Uterus (tissue), 4 donors: ENCODE measurements around the gene CYB561. TPM values are rescaled to one million over a fixed set of nuclear protein-coding genes. Genes with fewer than 3 reads are reported as not detected.
A peak's percentile ranks its signal among the peaks of the same experiment; 100 is the strongest.

Experiments
- DNase-seq, 2 donors: peaks; one replicate each; pipeline ENCODE4 v3.0.0-alpha.2; 2019 to 2020
- H3K27ac ChIP-seq, 2 donors: fragments of 200-600 bp; sonication (generic); 1 replicate in 1 of 2; 2 replicates in 1 of 2; pipeline ENCODE4 v1.5.1; 2016 to 2018
- H3K27me3 ChIP-seq, 2 donors: fragments of 200-600 bp; sonication (generic); one replicate each; pipeline ENCODE4 v1.5.1; 2018 to 2019; ENCODE audit warnings: control low read depth in 1 of 2
- H3K36me3 ChIP-seq, 2 donors: fragments of 200-600 bp; sonication (generic); one replicate each; pipeline ENCODE4 v1.5.1; 2019; ENCODE audit warnings: control low read depth in 1 of 2
- H3K4me1 ChIP-seq, 2 donors: fragments of 200-600 bp; sonication (generic); one replicate each; pipeline ENCODE4 v1.5.1; 2018 to 2019; ENCODE audit warnings: control low read depth in 1 of 2
- H3K4me3 ChIP-seq, 2 donors: fragments of 200-600 bp; sonication (generic); 1 replicate in 1 of 2; 2 replicates in 1 of 2; pipeline ENCODE4 v1.5.1; 2018 to 2019; ENCODE audit warnings: mild to moderate bottlenecking in 1 of 2
- H3K9me3 ChIP-seq, 2 donors: fragments of 200-600 bp; sonication (generic); one replicate each; pipeline ENCODE4 v1.5.1; 2019; ENCODE audit warnings: control low read depth in 1 of 2
- CTCF ChIP-seq, 4 experiments: fragments of 200-600 bp in 2 of 4; fragments of 450-650 bp in 2 of 4; sonication (generic) in 2 of 4; IDR thresholded peaks; one replicate each; pipeline ENCODE4 v1.5.1; 2016 to 2019; ENCODE audit warnings: antibody characterized with exemption in 4 of 4, mild to moderate bottlenecking in 2 of 4, moderate library complexity in 1 of 4
- POLR2A ChIP-seq, 2 donors: fragments of 450-650 bp; IDR thresholded peaks; one replicate each; pipeline ENCODE4 v1.6.1; 2016; ENCODE audit warnings: antibody characterized with exemption in 2 of 2, mild to moderate bottlenecking in 1 of 2, moderate library complexity in 1 of 2
- intact Hi-C: fragments of 100-400 bp; cut with DNase I; formaldehyde crosslinking; loops from one replicate; pipeline ENCODE4 v1.15.1; 2023; ENCODE audit warnings: low total_unique reads
- total RNA-seq, 4 donors: library from RNA; depleted of rRNA in 3 of 4; stranded (reverse); fragments of >200 nt in 3 of 4; gene quantifications; one replicate each; pipeline versions ENCODE4 v1.1.0 to v1.2.4, GENCODE V29; 2014 to 2023
- donor health status: DM: yes; HTN: yes; CAD: no.

Gene CYB561
- total RNA-seq, 4 donors from 2014 or later: 15.0 to 19.5 (median 16.5) TPM

GRCh38 chr17:63445065-63445464 lies 1.0 kb downstream of the CYB561 start:
- Histone ChIP-seq H3K36me3 (no peaks in the 10 kb centered on the region), H3K9me3 (no peaks in the 10 kb centered on the region), H3K27ac (peak overlapping the region in 1 of 2 donors; percentile 56), H3K4me1 (peaks cover 0 to 8% of the 10 kb centered on the region in 2 donors), H3K4me3 (no peak overlapping the region), H3K27me3 (no peaks in the 10 kb centered on the region)
- intact Hi-C loops: no loop called here
- no peak for DNase-seq
- TF ChIP-seq CTCF (IDR thresholded peaks at IDR 0.05): no peak
- no peak for TF ChIP-seq POLR2A (IDR thresholded peaks at IDR 0.05)

DNA sequence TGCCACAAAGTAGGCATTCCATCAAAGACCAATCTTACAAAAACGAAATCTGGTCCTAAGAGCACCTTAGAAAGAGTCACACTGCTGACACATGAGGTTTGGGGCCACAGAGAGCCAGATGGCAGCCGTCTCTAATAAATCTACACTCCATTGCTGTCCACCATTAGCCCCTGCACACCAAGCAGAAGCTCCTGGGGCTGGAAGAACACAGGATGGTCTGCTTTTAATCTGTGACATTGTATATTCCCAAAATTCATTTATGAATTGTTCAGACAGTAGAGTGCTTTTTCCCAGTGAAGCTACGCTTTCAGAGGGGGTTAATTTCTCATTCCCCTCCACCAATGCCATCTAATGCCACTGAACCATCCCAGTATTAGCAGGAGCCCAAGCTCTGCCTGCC lies 1.6 kb downstream of the CYB561 start:
- no peak overlapping the region for H3K4me3 ChIP-seq
- no peak for TF ChIP-seq CTCF (IDR thresholded peaks at IDR 0.05)
- no peak for TF ChIP-seq POLR2A (IDR thresholded peaks at IDR 0.05)
- DNase-seq: no peak
- no peaks in the 10 kb centered on the region for H3K9me3 ChIP-seq
- H3K36me3 ChIP-seq: no peaks in the 10 kb centered on the region
- H3K27ac ChIP-seq: no peak overlapping the region
- intact Hi-C loops: no loop called here
- H3K4me1 ChIP-seq: peaks cover 0 to 8% of the 10 kb centered on the region in 2 donors
- no peaks in the 10 kb centered on the region for H3K27me3 ChIP-seq

DNA sequence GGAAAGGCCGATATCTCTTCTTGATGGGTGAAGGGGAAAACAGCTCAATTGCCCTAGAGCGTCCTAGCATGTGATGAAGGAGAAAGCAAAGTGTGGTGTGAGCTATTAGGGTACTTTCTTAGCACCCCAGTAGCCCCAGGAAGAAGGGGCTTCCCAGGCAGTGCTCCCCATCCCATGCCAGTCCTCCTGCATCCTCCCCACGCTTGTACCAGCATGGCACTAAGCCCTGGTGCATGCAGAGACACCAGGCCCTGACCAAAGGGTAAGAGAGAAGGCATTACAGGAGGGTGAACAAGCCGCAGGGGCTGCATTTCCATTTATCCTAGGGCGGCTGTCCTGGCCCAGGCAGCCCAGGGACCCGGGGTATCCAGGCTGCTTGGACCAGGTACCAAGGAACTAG lies 3.1 kb downstream of the CYB561 start:
- no peak for DNase-seq
- no peaks in the 10 kb centered on the region for H3K9me3 ChIP-seq
- H3K4me1 ChIP-seq: peaks cover 0 to 8% of the 10 kb centered on the region in 2 donors
- intact Hi-C loops: no loop called here
- H3K27ac ChIP-seq: no peak overlapping the region
- no peaks in the 10 kb centered on the region for H3K27me3 ChIP-seq
- H3K36me3 ChIP-seq: no peaks in the 10 kb centered on the region
- no peak for TF ChIP-seq CTCF (IDR thresholded peaks at IDR 0.05)
- no peak for TF ChIP-seq POLR2A (IDR thresholded peaks at IDR 0.05)
- H3K4me3 ChIP-seq: no peak overlapping the region

DNA sequence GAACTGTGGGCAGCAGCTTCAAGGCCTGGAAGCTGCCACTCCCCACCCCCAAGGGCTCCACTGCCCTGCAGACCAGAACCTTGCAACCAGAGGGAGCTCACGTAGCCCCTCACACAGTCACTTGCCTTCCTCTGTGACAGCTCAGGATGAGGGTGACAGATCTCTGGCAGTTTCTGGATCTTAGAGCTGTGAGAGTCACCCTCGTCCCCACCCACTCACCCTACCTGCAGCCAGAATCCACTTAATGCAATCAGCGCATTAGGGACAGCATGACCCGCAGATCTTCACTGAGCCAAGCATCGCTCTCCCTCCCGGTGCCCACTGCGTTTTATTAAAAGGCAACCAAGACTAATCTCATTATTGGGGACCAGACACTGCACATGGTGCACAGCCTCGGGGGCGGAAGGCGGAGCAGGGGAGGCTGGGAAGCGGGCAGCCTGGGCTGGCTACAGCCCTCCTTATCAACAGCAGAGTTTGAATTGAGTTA lies 3.5 kb downstream of the CYB561 start:
- Histone ChIP-seq H3K27me3 (no peaks in the 10 kb centered on the region), H3K36me3 (no peaks in the 10 kb centered on the region), H3K27ac (no peak overlapping the region), H3K9me3 (no peaks in the 10 kb centered on the region), H3K4me3 (no peak overlapping the region), H3K4me1 (peaks cover 0 to 4% of the 10 kb centered on the region in 2 donors)
- intact Hi-C loops: no loop called here
- no peak for DNase-seq
- TF ChIP-seq POLR2A (IDR thresholded peaks at IDR 0.05) (no peak), CTCF (IDR thresholded peaks at IDR 0.05) (no peak)

GRCh38 chr17:63442074-63442473 lies 4.0 kb downstream of the CYB561 start:
- no peaks in the 10 kb centered on the region for H3K27me3 ChIP-seq
- H3K4me3 ChIP-seq: no peak overlapping the region
- intact Hi-C loops: no loop called here
- no peaks in the 10 kb centered on the region for H3K9me3 ChIP-seq
- no peaks in the 10 kb centered on the region for H3K36me3 ChIP-seq
- no peaks in the 10 kb centered on the region for H3K4me1 ChIP-seq
- no peak for TF ChIP-seq POLR2A (IDR thresholded peaks at IDR 0.05)
- no peak for TF ChIP-seq CTCF (IDR thresholded peaks at IDR 0.05)
- DNase-seq: no peak
- no peak overlapping the region for H3K27ac ChIP-seq
